IPS DF 4.7 (cell line): ENCODE results near the gene HOXA6.

ENCODE experiments used
- DNase-seq: peaks from one replicate; pipeline ENCODE4 v3.0.0-alpha.2; 2013; ENCODE audit warnings: low spot score; ENCODE audit errors: extremely low read depth

HOXA6 gene

DNA sequence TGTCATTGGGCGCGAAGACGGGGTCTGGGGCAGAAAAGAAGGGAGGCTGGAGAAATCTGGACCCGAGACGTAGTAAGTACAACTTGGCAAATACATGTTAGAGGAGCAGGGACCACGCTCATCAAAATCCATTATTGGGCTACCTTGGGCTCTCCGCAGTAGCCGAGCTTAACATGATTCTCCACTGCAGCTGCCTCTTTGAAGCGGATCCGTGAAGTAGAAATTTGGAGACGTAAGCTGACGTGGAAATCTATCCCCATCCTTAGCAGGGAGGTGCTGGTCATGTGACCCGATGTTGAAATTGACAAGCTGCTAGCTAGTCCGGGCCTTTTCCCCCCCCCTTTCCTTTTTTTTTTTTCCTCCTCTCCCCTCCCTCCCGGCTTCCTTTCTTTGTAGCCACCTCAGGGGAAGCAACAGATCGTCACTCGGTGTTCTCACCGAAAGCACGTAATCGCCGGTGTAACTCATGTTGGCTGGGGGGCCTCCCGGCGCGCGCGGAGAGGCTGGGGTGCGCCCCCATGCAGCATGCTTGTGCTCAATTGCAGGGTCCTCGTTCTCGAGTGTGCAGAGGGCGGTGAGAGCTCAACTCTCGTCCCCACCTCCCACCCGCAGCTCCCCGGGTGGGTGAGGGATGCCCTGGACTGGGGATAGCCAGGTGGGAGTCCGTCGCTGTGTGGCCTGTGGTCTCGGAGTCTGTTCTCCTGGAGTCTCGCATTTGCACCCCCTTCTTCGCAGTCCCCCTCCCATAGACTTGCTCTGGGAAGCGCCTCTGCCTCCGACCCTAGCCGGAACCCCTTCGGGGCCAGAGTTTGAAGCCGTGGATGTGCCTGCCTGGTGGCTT lies 37.7 kb upstream of the HOXA6 start, which contains the start of gene HOXA11:
HOXA11 (minus strand) TSS at position 220 of the 841 bp plus-strand sequence; CDS start at position 132, 88 bp downstream.
- no peak for DNase-seq

DNA sequence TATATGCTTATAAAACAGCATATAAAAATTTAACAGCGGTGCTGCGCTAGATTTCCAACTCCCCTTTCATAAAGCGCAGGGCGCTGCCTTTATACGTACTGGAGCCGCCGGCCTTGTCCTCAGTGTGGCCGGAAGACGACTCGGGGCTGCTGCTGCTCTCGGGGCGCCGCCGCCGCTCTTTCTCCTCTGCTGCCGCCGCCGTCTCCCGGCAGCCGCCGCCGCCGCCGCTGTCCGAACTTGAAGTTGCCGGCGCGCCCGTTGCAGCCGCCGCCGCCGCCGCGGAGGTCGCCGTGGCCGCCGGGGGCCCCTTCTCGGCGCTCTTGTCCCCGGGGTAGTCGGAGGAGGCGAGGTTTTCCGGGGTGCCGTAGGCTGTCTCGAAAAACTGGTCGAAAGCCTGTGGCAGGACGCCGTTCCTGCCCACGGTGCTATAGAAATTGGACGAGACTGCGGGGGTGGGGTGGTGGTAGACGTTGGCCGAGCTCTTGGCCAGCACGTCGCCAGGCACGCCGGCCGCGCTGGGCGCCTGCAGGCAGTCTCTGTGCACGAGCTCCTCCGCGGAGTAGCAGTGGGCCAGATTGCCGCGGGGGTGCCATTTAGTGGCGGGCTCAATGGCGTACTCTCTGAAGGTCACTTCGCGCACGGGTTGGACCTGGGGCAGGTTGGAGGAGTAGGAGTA lies 36.9 kb upstream of the HOXA6 start:
- no peak for DNase-seq

DNA sequence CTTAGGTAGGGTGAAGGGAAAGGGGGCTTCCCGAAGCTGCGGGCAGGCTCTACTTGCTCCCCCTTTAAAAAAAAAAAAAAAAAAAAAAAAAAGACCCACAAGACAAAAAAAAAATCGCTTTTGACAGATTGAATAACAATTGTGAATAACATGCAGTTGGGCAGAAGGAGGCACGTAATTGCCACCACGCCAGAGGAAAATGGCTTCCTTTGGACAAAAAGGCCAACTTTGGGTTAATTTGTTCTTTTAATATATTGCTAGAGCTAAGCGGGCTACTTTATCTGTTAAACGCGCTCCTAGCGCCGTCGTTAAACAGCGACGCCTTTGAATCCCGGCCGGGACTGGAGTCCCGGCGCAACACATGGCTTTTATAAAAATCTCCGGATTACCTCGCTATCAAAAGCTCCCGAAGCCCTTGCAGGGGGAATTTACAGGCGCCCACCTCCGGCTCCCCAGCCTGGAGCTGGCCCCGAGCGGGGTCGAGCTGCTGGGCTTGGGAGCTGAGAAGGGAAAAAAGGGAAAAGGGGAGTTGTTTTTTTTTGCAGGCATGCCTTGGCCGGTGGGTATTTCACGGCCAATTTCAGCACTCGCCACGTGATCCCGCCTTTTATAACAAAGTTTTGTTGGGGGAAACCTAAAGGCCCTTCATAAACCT lies 36.2 kb upstream of the HOXA6 start:
- DNase-seq = no peak

DNA sequence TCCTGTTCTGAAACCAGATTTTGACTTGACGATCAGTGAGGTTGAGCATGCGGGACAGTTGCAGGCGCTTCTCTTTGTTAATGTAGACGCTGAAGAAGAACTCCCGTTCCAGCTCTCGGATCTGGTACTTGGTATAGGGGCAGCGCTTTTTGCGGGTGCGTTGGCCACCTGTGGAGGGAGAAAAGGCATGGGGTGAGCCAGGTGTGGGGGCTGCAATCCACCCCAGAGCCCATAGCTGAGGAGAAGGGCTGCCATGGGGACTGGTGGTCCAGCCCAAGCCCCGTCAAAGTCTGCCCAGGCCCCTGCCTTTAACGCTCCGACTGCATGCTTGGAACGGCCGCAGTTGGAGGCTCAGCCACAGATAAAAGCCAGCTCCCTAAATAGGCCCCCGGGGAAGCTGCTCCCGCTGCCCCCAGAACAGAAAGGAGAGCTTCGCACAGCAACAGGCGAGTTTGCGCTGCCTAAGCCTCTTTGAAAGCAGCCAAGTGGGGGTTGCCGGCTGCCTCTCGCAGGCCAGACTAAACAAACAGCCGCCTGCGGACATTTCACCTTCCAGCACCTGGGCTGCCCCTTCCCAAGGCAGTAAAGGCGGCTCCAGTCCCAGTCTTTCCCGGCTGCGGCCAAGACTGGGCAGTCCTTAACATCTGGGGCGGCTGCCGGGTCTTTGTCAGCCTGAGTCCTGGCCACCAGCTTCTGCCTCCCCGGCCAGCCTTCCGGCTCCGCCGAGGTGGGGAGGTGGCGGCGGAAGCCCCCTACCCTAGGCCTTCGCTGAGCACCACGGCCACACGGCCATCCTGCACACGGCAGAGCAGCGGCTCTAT lies 35.5 kb upstream of the HOXA6 start:
- no peak for DNase-seq

DNA sequence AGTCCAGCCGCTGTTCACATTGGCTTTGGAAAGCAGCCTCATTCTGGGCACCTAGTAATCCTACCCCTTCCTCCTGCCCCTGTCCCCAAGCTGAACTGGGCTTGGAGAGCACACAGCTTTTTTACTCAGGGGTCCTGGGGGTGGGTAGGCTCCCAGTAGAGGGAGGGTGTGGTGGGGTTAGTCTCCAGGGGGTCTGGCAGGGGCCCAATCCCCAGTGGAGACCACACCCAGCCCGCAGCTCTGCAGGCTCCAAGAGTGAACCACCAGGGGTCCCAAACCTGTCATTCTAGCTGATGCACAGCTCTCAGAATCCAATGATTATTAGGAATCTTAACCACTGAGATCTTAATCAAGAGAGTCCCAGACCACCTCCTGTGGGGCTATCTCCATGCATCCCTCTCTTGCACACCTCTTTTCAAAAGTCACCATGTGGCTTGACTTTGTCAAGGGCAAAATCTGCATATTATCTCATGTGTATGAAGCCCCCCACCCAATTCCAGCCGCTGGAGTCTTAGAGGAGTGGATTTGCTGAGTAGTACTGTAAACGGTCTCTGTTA lies 34.8 kb upstream of the HOXA6 start:
- DNase-seq = no peak

DNA sequence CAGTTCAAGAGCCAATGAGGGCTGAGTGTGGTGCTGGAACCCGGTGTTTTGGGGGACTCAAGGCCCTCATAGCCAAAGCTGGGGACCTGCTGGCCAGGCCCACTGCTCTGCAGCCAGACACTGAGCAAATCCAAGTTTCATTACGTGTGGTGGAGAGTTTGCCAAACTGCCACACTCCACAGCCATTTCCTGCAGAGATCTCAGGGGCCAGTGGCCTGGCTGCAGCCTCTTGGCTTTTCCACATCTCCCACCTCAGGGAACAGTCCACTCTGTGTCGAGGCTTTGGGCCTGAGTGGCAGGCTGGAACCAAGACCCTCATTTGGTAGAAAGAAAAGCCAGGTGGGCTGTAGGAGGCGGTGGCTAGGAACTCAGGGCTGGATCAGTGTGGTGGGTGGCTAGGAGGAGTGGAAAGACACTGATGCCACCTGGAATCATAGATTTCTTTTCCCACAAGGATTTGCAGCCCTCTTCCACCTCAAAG lies 34.3 kb upstream of the HOXA6 start:
- no peak for DNase-seq

DNA sequence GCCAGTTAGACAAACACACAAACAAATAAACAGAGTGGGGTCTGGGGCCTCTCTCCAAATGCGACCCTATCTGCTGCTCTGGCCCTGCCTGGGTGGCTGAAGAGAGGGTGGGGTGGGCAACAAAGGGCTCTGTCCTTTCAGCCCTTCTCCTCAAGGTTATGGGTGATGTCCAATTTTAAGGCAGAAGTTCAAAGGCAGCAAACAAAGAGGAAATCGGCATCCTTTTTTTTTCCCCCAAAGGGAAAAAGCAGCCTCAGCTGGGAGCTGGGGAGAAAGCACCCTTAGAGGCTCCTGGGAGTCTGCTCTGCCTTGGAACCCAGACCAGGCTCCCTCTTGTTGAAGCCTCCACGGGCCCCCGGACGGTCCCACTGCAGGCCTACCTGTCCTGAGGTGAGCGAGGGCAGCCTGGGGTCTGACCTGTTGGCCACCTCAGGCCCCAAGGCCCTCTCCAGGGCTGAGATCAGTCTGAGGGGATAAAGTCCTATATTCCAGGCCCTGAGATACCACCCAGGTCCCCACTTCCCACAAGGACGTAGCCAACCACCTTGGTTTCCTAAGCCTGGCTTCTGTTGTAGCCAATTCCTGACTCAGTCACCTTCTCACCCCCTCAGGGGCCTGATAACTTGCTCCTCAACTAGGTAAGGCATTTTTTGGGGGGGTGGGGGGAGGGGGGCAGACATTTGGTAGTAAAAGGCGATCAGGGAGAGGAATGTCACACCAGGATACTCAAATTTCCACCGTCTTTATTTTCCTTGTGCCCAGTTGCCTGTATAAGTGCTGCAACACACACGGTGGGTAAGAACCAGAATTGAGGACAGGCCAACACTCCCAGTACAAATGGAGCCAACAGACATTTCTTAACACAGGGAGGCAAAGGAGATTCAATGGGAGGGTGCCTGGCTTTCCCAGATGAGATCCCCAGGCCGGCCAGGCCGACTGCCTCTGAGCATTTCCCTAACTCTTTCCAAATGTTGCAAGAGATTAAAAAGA lies 33.2 kb upstream of the HOXA6 start:
- DNase-seq = no peak

DNA sequence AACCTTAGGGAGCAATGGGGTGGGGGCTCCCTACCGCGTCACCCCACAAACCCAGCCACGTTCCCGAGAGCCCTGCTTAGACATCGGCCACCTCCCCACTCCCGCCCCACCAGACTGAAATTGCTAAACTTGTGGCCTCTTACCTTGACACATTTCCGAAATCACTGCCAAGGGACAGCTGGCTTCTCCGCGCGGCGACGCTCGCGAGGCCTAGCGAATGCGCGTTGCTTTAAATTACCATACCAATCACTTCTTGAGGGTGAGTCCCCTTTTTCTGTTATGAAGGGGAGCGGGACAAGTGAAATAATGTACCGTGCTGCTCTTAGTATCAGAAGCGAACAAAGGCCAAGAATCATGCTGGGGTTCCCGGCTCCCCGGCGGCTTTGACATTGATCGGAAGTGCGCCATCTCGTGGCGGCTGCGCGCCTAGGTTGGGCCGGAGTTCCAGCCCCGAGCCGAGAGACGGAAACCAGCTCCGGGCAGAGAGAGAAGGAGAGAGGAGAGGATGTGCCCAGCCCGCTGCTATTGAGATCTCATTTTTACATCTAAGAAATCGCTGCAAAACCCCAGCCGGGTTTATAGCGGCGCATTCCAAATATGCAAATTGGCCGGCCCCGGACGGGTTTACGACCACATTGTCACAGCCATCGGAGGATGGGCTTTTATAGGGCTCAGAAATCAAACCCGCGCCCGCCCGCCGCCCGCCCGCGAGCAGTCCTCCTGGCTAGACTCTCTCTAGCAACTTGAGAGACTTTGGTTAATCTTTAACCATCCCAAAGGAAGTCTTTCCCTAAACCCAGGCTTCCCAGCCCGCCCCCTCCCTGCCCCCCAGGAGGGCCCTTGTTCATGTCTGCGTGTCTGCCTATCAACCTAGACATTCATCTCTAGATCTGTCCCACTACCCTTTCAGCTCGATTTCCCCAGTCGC lies 32.2 kb upstream of the HOXA6 start:
- DNase-seq = no peak

DNA sequence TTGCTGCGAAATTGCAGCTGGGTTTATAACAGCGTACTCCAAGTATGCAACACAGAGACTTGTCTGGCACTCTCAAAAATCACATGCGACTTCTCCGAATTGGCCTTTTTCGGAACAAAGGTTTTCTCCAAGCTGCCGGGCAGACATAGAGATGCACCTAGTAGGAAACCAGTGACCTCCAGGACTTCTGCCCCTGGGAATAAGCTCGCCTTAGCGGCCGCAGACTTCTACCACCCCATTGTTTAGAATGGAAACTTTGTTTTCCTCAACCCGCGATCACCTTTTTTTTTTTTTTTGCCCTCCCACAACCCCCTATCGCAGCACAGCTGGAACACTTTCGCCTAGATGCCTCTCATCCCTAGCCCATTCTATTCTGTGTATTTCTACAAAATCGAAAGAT lies 31.5 kb upstream of the HOXA6 start:
- no peak for DNase-seq

DNA sequence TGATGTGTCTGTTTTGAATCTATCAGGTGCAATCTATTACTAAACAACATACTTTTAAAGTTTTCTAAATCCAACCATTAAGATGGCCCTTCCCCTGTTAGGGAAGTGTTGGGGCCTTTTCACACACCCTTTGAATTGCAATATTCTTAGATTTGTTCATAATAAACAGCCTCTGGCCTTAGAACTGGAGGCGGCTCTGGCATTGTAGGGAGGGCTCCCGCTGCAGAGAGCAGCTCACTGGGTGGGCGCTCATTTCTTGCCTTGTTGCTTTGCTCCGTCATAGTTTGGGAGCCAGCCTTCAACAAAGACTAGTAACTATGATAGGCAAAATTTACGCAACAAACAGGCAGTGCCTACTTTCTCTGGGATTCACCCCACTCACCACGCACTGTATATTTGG lies 30.8 kb upstream of the HOXA6 start:
- no peak for DNase-seq

DNA sequence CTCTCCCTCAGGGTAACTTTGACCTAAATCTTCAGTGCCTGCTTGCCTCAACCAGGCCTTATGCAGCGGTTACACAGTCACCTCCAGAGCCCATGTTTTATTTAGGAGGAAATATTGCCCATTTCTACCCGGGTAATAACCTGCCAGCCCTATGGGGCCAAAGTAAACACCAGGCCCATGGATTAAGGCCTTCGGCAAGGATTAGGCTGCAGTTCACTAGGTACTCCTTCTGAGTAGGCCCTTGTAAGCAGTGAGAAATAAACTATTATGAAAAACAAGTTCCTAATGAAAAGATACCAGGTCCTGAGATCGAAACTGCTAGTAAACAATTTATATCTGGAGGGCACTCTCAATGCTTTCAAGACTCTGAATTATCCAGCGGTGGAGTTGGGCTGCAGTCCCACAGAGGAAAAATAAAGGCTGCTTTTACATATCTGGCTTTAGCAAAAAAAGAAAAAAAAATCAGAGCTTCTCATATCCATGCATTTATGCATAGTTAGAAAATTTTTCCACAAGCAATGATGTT lies 30.3 kb upstream of the HOXA6 start:
- DNase-seq = no peak

DNA sequence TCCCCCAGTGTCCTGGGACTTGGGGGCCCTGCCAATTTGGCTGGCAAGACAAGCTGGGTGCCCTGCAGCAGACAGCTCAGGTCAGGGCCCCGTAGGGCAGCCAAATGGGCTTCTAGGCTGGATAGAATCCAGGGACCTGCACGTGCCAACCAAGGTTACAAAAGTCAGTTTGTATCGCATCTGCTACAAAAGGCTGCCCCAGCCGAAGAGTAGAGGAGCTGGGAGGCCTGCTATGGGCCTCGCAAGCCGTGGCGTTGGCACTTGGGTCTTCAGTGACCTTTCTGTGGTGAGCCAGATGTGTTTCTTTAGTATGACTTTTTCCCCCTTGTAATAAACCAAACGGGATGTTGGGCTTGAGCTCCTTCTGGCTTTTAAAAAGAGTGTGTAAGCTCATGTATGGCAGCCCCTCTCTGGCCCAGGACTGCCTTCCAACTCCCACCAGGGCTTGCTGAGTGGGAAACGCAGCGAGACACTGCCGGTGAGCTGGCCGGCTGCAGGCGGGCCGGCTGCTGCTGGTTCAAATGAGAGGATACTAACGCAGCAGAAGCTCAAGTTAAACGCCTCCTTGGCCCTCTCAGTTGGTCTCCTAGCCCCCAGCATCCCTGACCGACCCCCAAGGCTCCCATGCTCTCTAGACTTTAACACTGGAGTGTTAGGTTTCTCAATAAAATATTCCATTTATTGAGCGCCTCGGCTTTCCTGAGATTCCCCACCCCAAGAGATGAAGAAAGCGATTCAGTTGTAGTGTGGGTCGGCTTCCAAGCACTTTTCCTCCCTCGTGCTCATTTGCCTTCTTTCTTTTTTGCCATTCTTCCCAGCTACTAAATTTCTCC lies 29.6 kb upstream of the HOXA6 start:
- DNase-seq = no peak

DNA sequence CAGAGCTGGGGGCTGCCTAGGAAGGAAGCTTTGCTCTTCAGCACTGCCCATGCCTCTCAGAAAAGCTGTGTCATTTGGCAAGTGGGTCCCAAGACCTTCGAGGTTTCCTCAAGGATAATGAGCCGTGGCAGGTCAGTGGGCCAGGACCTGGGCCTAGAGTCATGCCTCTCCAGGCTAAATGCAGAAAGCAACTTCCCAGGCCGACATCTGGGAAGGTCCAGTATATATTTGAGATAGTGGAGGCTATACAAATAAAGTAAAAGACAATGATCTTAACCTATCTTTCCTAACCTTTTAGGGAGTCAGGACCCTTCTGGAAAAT lies 28.9 kb upstream of the HOXA6 start:
- DNase-seq = no peak

DNA sequence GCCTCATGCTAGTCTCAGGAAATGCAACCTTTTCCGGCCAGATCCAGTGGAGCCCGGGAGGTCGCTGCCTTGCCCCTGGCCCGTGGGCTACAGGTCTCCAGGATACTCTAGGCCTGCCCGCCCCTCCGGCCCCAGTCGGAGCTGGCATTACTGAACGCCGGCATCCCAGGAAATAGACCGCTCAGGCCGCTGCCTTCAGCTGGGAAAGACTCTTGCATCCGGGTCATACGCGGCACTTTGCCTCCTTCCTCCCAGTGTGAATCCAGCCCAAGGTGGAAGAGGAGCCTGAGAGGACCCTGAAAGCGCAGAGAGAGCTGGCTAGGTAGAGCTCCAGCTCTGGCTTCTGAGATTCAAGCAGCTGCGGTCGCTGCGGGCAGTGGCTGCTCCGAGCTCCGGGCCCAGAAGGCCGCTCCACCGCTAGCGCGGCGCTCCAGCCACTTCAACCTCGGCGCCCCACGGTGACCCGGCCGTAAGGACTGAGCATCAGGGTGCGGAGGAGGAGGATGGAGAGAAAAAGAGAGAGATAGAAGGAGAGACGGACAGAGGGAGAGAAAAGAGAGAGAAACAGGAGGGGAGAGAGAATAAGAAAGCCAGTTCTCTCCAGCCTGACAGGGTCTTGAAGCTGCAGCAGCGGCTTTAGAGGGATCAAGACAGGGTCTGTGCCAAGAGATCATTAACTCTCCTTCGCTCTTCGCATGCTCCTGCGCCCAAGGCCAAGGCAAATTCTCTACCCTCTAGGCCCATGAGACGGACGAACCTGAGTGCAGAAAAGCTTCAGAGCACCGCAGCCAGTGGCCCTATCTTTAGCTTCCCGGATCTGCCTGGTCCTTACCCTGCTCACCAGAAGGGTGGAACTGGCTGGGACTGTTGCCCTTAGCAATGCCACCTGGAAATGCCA lies 28.3 kb upstream of the HOXA6 start:
- no peak for DNase-seq

DNA sequence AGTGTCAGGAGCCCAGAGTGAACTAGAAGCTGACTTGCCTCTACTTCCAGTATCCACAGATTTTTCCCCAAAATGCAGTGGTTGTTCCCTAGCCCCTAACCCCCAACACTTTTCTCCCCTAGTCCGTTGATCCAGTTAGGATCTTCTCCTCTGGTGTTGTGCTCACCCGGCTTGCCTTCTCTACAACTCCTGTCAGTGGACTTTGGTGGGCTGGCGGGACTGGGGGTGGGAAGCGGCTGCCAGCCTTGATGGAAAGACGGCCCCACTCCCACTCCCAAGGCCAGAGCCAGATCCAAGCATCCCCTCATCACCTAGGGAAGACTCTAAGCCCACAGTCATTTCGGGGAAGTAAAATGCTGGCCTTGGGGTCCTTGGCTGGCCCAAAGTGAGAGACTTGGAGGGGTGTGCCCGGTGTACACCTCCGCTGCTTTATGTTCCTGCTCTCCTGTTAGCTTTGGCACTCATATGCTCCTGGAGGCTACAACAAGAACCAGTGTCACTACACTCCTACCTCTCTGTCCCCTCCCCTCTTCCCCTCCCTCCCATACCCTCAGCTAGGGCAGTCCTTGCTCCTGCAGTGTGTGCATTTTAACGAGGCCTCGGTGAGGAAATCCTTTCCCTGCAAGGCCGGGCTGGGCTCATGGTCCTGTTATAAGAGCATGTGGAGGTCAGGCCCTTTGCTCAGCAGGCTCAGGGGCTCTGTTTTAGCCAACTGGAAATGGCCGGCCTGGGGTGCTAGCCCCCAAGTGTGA lies 27.5 kb upstream of the HOXA6 start:
- no peak for DNase-seq
